Measurements from ENCODE around the gene ALCAM. TPM values are rescaled to one million over a fixed set of nuclear protein-coding genes. Genes with fewer than 3 reads are reported as not detected.

The ALCAM gene
- total RNA-seq, 2 donors from 2014 or later: 3.3 to 16.5 TPM

- DNase-seq (ENCODE audit: low spot score): no peak
- H3K4me3 ChIP-seq: no peak overlapping the region
- H3K36me3 ChIP-seq: no peaks in the 10 kb centered on the region
- H3K4me1 ChIP-seq: no peaks in the 10 kb centered on the region
- H3K27ac ChIP-seq: no peak overlapping the region
- H3K9me3 ChIP-seq: no peaks in the 10 kb centered on the region
- TF ChIP-seq CTCF (IDR thresholded peaks at IDR 0.05): no peak
- H3K27me3 ChIP-seq: no peaks in the 10 kb centered on the region
Measured at GRCh38 chr3:105545051-105545450, 178.3 kb downstream of the ALCAM start.

- H3K27ac ChIP-seq: no peak overlapping the region
- H3K9me3 ChIP-seq: no peaks in the 10 kb centered on the region
- H3K27me3 ChIP-seq: no peaks in the 10 kb centered on the region
- no peak overlapping the region for H3K4me3 ChIP-seq
- no peak for TF ChIP-seq CTCF (IDR thresholded peaks at IDR 0.05)
- H3K36me3 ChIP-seq: no peaks in the 10 kb centered on the region
- H3K4me1 ChIP-seq: no peaks in the 10 kb centered on the region
- DNase-seq (ENCODE audit: low spot score): no peak
Measured at GRCh38 chr3:105553851-105554250, 187.1 kb downstream of the ALCAM start.

GRCh38 chr3:105555206-105555605 lies 188.5 kb downstream of the ALCAM start:
- no peak for TF ChIP-seq CTCF (IDR thresholded peaks at IDR 0.05)

GRCh38 chr3:105559856-105560255 lies 193.1 kb downstream of the ALCAM start:
- DNase-seq (ENCODE audit: low spot score): no peak
- Histone ChIP-seq H3K36me3 (no peaks in the 10 kb centered on the region), H3K9me3 (no peaks in the 10 kb centered on the region), H3K4me3 (no peak overlapping the region), H3K4me1 (no peaks in the 10 kb centered on the region), H3K27me3 (no peaks in the 10 kb centered on the region), H3K27ac (no peak overlapping the region)
- no peak for TF ChIP-seq CTCF (IDR thresholded peaks at IDR 0.05)

More at GRCh38 chr3:105555206-105555605, 188.5 kb downstream of the ALCAM start:
- Histone ChIP-seq H3K4me1 (no peaks in the 10 kb centered on the region), H3K27me3 (no peaks in the 10 kb centered on the region), H3K27ac (no peak overlapping the region), H3K4me3 (no peak overlapping the region), H3K36me3 (no peaks in the 10 kb centered on the region), H3K9me3 (no peaks in the 10 kb centered on the region)
- DNase-seq (ENCODE audit: low spot score): no peak

GRCh38 chr3:105561876-105562275 lies 195.2 kb downstream of the ALCAM start:
- Histone ChIP-seq H3K4me3 (no peak overlapping the region), H3K9me3 (no peaks in the 10 kb centered on the region), H3K27ac (no peak overlapping the region), H3K4me1 (no peaks in the 10 kb centered on the region), H3K27me3 (no peaks in the 10 kb centered on the region), H3K36me3 (no peaks in the 10 kb centered on the region)
- TF ChIP-seq CTCF (IDR thresholded peaks at IDR 0.05): no peak
- DNase-seq (ENCODE audit: low spot score): no peak

- Histone ChIP-seq H3K36me3 (no peaks in the 10 kb centered on the region), H3K27me3 (no peaks in the 10 kb centered on the region), H3K4me1 (no peaks in the 10 kb centered on the region), H3K27ac (no peak overlapping the region), H3K4me3 (no peak overlapping the region), H3K9me3 (no peaks in the 10 kb centered on the region)
- TF ChIP-seq CTCF (IDR thresholded peaks at IDR 0.05): no peak
- DNase-seq (ENCODE audit: low spot score): no peak
Measured at GRCh38 chr3:105564546-105565288, 198.0 kb downstream of the ALCAM start.
